ENCODE measurements around the gene PKDREJ. TPM values are rescaled to one million over a fixed set of nuclear protein-coding genes. Genes with fewer than 3 reads are reported as not detected.

PKDREJ gene
- total RNA-seq, 1 experiment from 2014 or later, result not detected

GRCh38 chr22:46247443-46247975, 15.6 kb downstream of the PKDREJ start (continued):
- no peak for TF ChIP-seq TCF7L2 (IDR thresholded peaks at IDR 0.05; ENCODE audit: low read depth, low read length)

DNA sequence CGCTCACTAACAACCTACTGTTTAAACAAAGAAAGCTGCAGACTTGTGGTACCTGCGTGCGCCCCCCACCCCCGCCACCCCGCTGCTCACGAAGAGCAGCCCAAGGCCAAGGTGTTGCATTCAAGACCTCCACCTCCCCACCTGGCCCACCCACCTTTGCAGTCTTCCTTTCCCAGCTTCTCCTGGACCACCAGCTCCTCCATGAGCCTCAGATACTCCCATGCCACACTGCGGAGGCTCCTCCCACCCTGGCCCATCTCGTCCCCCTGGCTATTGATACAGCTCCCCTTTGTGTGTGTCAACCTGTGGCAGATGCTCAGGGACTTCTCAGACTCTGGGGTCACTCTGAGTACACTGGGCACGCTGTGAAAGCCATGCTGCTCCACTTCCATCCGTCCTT, 17.0 kb downstream of the PKDREJ start:
- Histone ChIP-seq H3K27me3 (ENCODE audit: control insufficient read depth, insufficient read depth, low read length) (no peaks in the 10 kb centered on the region), H3K9me3 (ENCODE audit: control insufficient read depth, insufficient read depth, low read depth, low read length) (no peaks in the 10 kb centered on the region), H3K27ac (ENCODE audit: low read length) (no peak overlapping the region), H3K4me3 (ENCODE audit: low read depth in 2 of 2, low read length in 2 of 2) (no peak overlapping the region), H3K4me1 (ENCODE audit: control insufficient read depth, insufficient read depth, low read length) (peaks cover under 1% of the 10 kb centered on the region; the same call in 1 of the 2 replicates), H3K36me3 (ENCODE audit: control insufficient read depth, insufficient read depth, low read length) (no peaks in the 10 kb centered on the region)
- ChIA-PET CTCF (no interaction called here), POLR2A (no interaction called here)
- ATAC-seq (no peak), DNase-seq (ENCODE audit: low read depth, low spot score) (no peak)
- intact Hi-C loops (cut with micrococcal nuclease; ENCODE audit: unreplicated experiment) (no loop called here), in situ Hi-C loops (cut with HindIII; ENCODE audit: low pct_unique_long_range_greater_than_20kb, low sequenced_read_pairs) (no loop called here)
- no peak for TF ChIP-seq TCF7L2 (IDR thresholded peaks at IDR 0.05; ENCODE audit: low read depth, low read length)
- TF ChIP-seq, protein P1, sequence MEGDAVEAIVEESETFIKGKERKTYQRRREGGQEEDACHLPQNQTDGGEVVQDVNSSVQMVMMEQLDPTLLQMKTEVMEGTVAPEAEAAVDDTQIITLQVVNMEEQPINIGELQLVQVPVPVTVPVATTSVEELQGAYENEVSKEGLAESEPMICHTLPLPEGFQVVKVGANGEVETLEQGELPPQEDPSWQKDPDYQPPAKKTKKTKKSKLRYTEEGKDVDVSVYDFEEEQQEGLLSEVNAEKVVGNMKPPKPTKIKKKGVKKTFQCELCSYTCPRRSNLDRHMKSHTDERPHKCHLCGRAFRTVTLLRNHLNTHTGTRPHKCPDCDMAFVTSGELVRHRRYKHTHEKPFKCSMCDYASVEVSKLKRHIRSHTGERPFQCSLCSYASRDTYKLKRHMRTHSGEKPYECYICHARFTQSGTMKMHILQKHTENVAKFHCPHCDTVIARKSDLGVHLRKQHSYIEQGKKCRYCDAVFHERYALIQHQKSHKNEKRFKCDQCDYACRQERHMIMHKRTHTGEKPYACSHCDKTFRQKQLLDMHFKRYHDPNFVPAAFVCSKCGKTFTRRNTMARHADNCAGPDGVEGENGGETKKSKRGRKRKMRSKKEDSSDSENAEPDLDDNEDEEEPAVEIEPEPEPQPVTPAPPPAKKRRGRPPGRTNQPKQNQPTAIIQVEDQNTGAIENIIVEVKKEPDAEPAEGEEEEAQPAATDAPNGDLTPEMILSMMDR (IDR thresholded peaks at IDR 0.05), result no peak
- no TSS peak for BruUV-seq (replicated peaks)

- in situ Hi-C loops (cut with HindIII; ENCODE audit: low pct_unique_long_range_greater_than_20kb, low sequenced_read_pairs), result no loop called here
- DNase-seq (ENCODE audit: low read depth, low spot score) (no peak), ATAC-seq (no peak)
- no TSS peak for BruUV-seq (replicated peaks)
- intact Hi-C loops (cut with micrococcal nuclease; ENCODE audit: unreplicated experiment), result no loop called here
- H3K36me3 ChIP-seq (ENCODE audit: control insufficient read depth, insufficient read depth, low read length), result no peaks in the 10 kb centered on the region
- no peaks in the 10 kb centered on the region; the same call in 1 of the 2 replicates for H3K4me1 ChIP-seq (ENCODE audit: control insufficient read depth, insufficient read depth, low read length)
- no peak overlapping the region for H3K27ac ChIP-seq (ENCODE audit: low read length)
- POLR2A ChIA-PET, result interaction anchor here (0.6 kb wide), 1 partner anchor 88 kb away, joined by 3 read pairs; no protein-coding TSS in a partner anchor
- TF ChIP-seq POLR2AphosphoS5 (IDR thresholded peaks at IDR 0.05; ENCODE audit: low read depth, low read length), result no peak
- TF ChIP-seq, protein P1 (IDR thresholded peaks at IDR 0.05), result no peak
- TF ChIP-seq, protein P2, sequence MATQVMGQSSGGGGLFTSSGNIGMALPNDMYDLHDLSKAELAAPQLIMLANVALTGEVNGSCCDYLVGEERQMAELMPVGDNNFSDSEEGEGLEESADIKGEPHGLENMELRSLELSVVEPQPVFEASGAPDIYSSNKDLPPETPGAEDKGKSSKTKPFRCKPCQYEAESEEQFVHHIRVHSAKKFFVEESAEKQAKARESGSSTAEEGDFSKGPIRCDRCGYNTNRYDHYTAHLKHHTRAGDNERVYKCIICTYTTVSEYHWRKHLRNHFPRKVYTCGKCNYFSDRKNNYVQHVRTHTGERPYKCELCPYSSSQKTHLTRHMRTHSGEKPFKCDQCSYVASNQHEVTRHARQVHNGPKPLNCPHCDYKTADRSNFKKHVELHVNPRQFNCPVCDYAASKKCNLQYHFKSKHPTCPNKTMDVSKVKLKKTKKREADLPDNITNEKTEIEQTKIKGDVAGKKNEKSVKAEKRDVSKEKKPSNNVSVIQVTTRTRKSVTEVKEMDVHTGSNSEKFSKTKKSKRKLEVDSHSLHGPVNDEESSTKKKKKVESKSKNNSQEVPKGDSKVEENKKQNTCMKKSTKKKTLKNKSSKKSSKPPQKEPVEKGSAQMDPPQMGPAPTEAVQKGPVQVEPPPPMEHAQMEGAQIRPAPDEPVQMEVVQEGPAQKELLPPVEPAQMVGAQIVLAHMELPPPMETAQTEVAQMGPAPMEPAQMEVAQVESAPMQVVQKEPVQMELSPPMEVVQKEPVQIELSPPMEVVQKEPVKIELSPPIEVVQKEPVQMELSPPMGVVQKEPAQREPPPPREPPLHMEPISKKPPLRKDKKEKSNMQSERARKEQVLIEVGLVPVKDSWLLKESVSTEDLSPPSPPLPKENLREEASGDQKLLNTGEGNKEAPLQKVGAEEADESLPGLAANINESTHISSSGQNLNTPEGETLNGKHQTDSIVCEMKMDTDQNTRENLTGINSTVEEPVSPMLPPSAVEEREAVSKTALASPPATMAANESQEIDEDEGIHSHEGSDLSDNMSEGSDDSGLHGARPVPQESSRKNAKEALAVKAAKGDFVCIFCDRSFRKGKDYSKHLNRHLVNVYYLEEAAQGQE (IDR thresholded peaks at IDR 0.05; ENCODE audit: insufficient read depth in 1 of 2, low read depth in 2 of 2, low read length in 1 of 2), result no peak
- TF ChIP-seq TCF7L2 (IDR thresholded peaks at IDR 0.05; ENCODE audit: low read depth, low read length), result no peak
- TF ChIP-seq SIN3A (IDR thresholded peaks at IDR 0.05; ENCODE audit: borderline replicate concordance, insufficient read depth, low read depth, low read length), result no peak
- H3K9me3 ChIP-seq (ENCODE audit: control insufficient read depth, insufficient read depth, low read depth, low read length), result no peaks in the 10 kb centered on the region
- CTCF ChIA-PET, result no interaction called here
- H3K27me3 ChIP-seq (ENCODE audit: control insufficient read depth, insufficient read depth, low read length), result no peaks in the 10 kb centered on the region
- H3K4me3 ChIP-seq (ENCODE audit: low read depth in 2 of 2, low read length in 2 of 2), result no peak overlapping the region
Measured at GRCh38 chr22:46245511-46245910, 17.6 kb downstream of the PKDREJ start.
